ENCODE results near the gene RAB4A.

RAB4A gene

DNA sequence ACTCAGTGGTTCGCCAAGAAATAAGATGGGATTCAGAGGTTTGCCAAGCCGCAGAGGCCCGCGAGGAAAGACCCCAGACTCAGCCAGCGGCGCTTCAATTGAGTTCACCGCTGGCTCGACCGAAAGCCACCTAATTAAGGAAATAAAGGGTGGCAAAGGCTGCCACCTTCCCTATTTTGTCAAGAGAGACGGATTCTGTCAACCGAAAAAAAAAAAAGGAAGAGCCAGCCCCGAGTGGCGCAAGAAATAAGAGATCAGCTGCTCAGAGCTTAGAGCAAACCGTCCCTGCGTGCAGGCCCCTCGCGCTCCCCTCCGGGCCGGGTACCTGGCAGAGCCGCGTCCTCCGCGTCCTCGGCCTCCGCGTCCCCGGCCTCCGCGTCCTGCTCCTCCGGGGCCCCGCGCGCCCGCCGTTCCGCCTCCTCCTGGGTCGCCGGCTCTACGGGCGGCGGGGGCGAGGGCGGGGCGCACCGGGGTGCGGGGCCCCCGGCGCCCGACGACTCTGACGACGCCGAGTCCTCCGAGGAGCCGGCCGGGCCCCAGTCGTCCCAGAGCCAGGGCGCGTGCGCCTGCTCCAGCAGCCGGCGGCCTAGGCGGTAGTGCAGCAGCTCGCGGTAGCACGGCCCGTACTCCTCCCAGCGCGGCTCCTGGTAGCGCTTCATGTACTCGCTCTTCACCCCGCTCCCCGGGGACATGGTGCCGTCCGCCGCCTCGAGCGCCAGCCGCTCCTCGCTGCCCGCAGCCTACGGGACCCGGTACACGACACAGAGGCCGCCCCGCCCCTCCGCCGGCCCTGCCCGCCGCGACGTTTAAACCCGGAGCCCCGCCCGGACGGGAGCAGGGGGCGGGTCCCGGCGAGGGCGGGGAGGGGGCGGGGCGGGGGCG lies 71.1 kb downstream of the RAB4A start:
- DNase-seq = peak; percentile 63

DNA sequence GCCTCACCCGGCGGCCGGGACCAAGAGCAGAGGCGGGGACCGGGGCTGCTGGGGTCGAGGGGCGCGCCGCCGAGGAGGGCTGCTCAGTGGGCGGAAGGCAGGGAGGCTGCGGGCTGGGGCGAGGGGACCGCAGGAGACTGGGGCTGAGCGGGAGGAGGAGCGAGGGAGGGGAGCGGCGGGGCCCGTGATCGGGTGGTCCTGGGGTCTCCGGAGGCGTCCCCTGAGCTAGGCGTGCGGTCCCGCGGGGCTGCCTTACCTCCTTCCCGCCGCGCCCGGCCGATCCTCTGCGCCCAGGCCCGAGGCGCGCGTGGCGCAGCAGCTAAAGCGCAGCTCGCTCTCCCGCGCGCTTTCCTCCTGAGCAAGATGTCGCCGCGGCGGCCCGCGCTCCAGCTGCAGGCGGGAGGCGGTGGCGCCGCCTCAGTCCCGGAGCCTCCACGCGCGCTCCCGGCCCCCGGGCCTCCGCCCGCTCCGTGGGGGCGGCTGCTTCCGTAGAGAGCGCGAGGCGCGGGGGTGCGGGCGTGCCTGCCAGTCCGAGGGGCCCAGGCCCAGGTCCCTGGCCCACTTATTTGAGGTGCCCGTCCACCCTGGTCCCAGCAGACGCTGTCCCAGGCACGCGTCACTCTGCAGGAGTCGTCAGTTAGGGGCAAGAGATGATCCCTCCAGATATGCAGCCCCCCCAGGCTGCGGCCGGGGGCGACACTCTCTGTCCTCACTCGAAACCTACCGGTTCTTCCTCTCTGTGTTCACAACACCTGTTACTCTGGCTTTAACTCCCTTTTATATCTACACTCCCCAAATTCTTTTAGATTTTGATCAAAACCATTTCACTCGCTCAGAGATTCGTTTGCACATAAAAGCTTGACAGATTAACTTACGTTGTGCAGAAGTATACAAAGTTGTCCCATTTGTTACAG lies 72.0 kb downstream of the RAB4A start, which contains the start of gene CCSAP:
Gene CCSAP (minus strand): TSS at position 392 of the 914 bp plus-strand sequence. CDS start 582 bp downstream, outside the sequence.
- no peak for DNase-seq

DNA sequence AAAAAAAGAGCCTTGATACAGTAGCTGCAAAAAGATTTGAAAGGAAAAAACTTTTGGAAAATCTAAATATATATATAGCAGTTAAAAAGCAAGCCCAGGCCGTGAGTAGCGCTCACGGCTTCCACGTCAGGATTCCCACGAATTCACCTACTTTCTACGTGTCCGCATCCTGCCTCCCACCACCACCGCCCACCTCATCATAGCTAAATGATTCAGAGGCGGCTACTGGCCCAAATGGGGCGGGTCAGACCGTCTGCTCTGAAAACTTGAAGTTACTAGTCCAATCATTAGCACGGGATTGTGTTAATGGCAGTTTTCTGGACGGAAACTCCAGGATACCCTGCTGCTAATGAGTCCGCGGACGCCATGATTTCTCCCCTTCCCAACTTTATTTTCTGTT lies 73.2 kb downstream of the RAB4A start:
- no peak for DNase-seq

DNA sequence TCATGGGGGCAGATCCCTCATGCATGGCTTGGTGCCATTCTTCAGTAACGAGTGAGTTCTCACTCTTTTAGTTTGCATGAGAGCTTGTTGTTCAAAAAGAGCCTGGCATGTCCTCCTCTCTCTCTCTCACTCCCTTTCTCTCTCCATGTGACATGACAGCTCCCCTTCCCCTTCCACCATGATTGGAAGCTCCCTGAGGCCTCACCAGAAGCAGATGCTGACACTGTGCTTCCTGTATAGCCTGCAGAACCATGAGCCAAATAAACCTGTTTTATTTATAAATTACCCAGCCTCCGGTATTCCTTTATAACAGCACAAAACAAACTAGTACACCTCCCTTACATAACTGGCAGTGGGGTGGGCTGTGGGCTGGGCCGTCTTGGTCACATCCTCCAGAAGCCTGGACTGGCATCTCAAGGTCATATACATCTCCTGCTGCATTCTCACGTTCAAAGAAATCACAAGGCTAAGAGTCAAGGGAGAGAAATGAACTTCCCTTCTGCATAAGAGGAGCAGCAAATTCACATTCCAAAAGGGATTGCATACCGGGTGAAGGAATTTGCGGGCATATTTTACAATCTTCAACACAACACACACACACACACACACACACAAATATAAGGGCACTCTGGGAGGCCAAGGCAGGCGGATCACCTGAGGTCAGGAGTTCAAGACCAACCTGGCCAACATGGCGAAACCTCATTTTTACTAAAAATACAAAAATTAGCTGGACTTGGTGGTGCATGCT lies 74.2 kb downstream of the RAB4A start:
- no peak for DNase-seq

DNA sequence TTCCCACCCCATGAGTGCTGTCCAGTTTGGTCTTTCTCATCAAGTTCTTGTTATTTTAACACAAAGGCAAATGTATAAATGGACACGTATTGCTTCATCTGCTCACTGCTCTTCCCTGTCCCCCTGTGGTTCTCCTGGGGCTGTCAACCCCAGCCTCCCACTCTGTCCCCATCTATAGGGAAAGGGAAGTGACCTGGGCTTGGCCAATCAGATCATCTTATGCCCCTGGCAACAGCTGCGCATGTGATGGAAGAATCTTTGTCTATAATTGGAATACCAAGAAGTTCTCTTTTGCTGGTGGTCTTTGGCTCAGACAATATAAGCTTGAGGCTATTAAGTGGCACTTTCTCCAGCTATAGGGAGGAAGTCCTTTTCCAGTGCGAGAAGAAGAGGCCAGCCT lies 76.6 kb downstream of the RAB4A start:
- DNase-seq = no peak

DNA sequence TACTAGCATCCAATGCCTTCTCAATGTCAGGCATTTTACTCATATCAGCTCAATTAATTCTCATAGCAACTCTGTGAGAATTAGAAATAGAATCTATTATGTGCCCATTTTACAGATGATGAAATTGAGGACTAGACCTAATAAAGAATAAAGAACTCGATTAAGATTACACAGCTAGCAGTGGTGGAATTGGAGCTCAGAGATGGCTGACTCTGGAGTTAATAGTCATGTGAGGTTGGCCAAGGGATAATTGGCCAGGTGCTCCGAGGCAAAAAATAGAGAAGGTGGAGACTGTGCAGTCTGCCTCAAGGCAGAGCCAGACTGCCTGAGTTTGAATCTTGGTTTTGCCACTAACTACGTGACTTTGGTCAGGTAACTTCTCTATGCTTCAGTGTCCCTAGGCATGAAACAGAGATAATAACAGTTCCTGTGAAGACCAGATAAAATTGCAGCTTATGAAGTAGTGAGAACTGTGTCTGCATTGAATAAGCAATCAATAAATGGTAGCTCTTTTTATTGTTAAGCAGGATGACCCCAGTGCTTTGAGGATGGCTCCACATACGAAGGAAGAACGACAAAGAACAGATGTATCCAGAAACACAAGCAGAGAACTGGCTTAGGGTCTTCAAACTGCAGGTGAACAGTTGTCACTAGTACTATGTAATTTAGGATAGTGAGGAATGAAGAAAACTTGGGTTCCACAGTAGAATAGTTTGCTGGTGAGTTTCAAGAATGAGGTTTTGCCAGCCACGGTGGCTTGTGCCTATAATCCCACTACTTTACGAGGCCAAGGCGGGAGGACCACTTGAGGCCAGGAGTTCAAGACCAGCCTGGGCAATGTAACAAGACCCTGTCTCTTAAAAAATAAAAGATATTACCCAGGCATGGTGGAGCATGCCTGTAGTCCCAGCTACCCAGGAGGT lies 78.8 kb downstream of the RAB4A start:
- DNase-seq = no peak

DNA sequence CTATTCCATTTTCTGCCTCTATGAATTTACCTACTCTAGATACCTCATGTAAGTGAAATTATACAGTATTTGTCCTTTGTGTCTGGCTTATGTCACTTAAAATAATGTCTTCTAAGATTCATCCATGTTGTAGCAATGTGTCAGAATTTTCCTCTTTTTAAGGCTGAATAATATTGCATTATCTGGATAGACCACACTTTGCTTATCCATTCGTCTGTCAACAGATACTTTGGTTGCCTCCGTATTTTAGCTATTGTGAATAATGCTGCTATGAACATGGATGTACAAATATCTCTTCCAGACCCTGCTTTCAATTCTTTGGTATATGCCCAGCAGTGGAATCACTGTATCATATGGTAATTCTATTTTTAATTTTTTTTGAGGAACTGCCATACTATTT lies 82.1 kb downstream of the RAB4A start:
- no peak for DNase-seq

DNA sequence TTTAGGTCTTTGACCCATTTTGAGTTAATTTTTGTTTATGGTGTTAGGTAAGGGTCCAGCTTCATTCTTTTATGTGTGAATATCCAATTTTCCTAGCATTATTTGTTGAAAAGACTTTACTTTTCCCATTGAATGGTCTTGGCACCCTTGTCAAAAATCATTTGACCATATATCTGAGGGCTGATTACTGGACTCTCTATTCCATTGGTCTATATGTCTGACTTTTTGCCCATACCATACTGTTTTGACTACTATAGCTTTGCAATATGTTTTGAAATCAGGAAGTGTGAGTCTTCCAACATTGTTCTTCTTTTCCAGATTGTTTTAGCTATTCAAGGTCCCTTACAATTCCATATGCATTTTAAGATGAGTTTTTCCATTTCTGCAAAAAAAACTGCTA lies 83.3 kb downstream of the RAB4A start:
- DNase-seq = no peak

All from NCI-H1105 (cell line).